ENCODE measurements around the gene STAG1. TPM values are rescaled to one million over a fixed set of nuclear protein-coding genes. Genes with fewer than 3 reads are reported as not detected.

STAG1 gene
- total RNA-seq, 1 experiment from 2014 or later = 34.6 TPM

GRCh38 chr3:136778865-136779264 is 26.7 kb upstream of the STAG1 start:
- Histone ChIP-seq H3K27me3 (ENCODE audit: insufficient read depth, low read length) (no peaks in the 10 kb centered on the region), H3K14ac (ENCODE audit: insufficient read depth, low read length) (no peak overlapping the region), H2BK120ac (ENCODE audit: low read depth, low read length, poor library complexity, severe bottlenecking) (no peak overlapping the region), H3K23ac (ENCODE audit: insufficient read length, low read depth, low read length) (no peak overlapping the region), H3K56ac (ENCODE audit: insufficient read length, low read depth, low read length) (no peak overlapping the region), H3K18ac (ENCODE audit: insufficient read length, low read depth, low read length) (no peak overlapping the region), H4K8ac (replicated peaks; ENCODE audit: insufficient read length, low read depth, low read length) (no peak overlapping the region), H3T11ph (ENCODE audit: low read length) (no peak overlapping the region), H4K20me1 (ENCODE audit: control insufficient read depth, insufficient read depth, insufficient read length) (no peaks in the 10 kb centered on the region), H3K4me1 (ENCODE audit: insufficient read depth, low read length) (no peaks in the 10 kb centered on the region), H2BK5ac (ENCODE audit: insufficient read length, low read length) (no peak overlapping the region), H2AFZ (ENCODE audit: low read length) (no peak overlapping the region), H3K79me1 (ENCODE audit: insufficient read depth, low read depth, low read length, poor library complexity, severe bottlenecking) (no peaks in the 10 kb centered on the region), H4K5ac (ENCODE audit: insufficient read length, low read depth, low read length) (no peak overlapping the region), H2BK20ac (ENCODE audit: low read depth, low read length, poor library complexity, severe bottlenecking) (no peak overlapping the region), H3K9me3 (ENCODE audit: control insufficient read depth, low read depth, low read length) (no peaks in the 10 kb centered on the region), H3K23me2 (ENCODE audit: insufficient read length, low read depth, low read length, poor library complexity, severe bottlenecking) (no peaks in the 10 kb centered on the region), H2AK5ac (ENCODE audit: insufficient read length, low read length) (no peak overlapping the region), H3K27ac (ENCODE audit: insufficient read length, low read depth, low read length) (no peak overlapping the region), H3K9ac (ENCODE audit: extremely low read depth, insufficient read length, low read length) (no peak overlapping the region), H3K79me2 (ENCODE audit: insufficient read depth, low read length) (no peaks in the 10 kb centered on the region), H2BK12ac (ENCODE audit: insufficient read length, low read depth, low read length) (no peak overlapping the region), H2BK15ac (ENCODE audit: low read depth, low read length) (no peak overlapping the region), H3K4me2 (ENCODE audit: insufficient read depth, insufficient read length, low read length) (no peak overlapping the region), H3K4ac (ENCODE audit: low read depth, low read length) (no peak overlapping the region), H4K91ac (ENCODE audit: insufficient read length, low read depth, low read length) (no peak overlapping the region)
- Mint-ChIP-seq H3K27ac (no peak overlapping the region), H3K36me3 (ENCODE audit: insufficient read depth in 1 of 3, low read depth in 3 of 3) (no peaks in the 10 kb centered on the region), H3K4me3 (no peak overlapping the region), H3K4me1 (no peaks in the 10 kb centered on the region), H3K27me3 (ENCODE audit: low read depth) (no peaks in the 10 kb centered on the region), H3K9me3 (no peaks in the 10 kb centered on the region)
- TF ChIP-seq CTCF (conservative IDR thresholded peaks at IDR 0.05) = no peak
- DNase-seq = no peak
- WGBS (ENCODE audit: extremely low coverage, insufficient read length, low lambda C conversion rate) = no CpG with 5 or more reads among the region's 4 CpGs

Data from H9 (cell line).